ENCODE measurements around the gene DSCAML1. TPM values are rescaled to one million over a fixed set of nuclear protein-coding genes. Genes with fewer than 3 reads are reported as not detected.

The DSCAML1 gene
- total RNA-seq, 1 experiment from 2014 or later, result not detected

DNA sequence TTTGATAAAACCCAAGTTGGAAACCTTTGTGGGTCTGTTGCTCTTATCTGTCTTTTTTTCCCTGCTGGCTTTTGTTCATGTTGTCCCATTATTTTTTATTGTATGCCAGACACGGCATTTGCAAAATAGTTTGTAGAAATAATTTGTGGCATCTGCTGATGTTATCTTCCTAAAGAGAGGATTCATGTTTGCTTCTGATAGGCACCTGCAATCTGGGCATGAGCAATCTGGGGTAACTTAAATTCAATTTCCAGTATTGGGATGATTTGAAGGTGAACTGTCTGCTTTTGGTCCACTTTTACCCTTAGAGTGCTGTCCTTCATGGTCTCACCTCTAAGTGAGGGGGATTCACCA is 342.5 kb downstream of the DSCAML1 start:
- H3K4me1 ChIP-seq (ENCODE audit: control insufficient read depth in 1 of 2, insufficient read depth in 2 of 2, low read length in 2 of 2), result no peaks in the 10 kb centered on the region
- DNase-seq (ENCODE audit: low read depth, low spot score), result no peak
- POLR2A ChIA-PET, result no interaction called here
- intact Hi-C loops (cut with micrococcal nuclease), result no loop called here
- no peaks in the 10 kb centered on the region for H3K79me2 ChIP-seq (ENCODE audit: insufficient read depth, low read length)
- CTCF ChIA-PET, result no interaction called here
- H3K27ac ChIP-seq (ENCODE audit: low read depth, low read length), result no peak overlapping the region
- no peaks in the 10 kb centered on the region for H3K27me3 ChIP-seq (ENCODE audit: insufficient read depth, low read length)
- H3K4me3 ChIP-seq (replicated peaks in 1 of 2; ENCODE audit: low read depth in 1 of 2, low read length in 2 of 2), result no peak overlapping the region
- ATAC-seq, result no peak
- TF ChIP-seq, protein P1, sequence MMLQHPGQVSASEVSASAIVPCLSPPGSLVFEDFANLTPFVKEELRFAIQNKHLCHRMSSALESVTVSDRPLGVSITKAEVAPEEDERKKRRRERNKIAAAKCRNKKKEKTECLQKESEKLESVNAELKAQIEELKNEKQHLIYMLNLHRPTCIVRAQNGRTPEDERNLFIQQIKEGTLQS (IDR thresholded peaks at IDR 0.05), result no peak
- TF ChIP-seq ELF1 (IDR thresholded peaks at IDR 0.05; ENCODE audit: borderline replicate concordance, low read depth) (no peak), CBX3 (IDR thresholded peaks at IDR 0.05; ENCODE audit: low read depth) (no peak), EZH2 (IDR thresholded peaks at IDR 0.05) (no peak), POLR2A (IDR thresholded peaks at IDR 0.05; ENCODE audit: borderline replicate concordance, extremely low read depth, insufficient read depth, insufficient read length) (no peak), SRF (IDR thresholded peaks at IDR 0.05; ENCODE audit: low read depth) (no peak), MAX (IDR thresholded peaks at IDR 0.05) (no peak), EZH2phosphoT487 (IDR thresholded peaks at IDR 0.05; ENCODE audit: borderline replicate concordance) (no peak), POLR2AphosphoS5 (IDR thresholded peaks at IDR 0.05; ENCODE audit: low read depth, low read length) (no peak)
- H3K36me3 ChIP-seq (ENCODE audit: control insufficient read depth in 1 of 2, insufficient read depth in 2 of 2, low read length in 2 of 2), result no peaks in the 10 kb centered on the region
- RAD21 ChIA-PET (ENCODE audit: low non-redundant PET in 1 of 2, low total read pairs in 2 of 2, uncharacterized antibody in 2 of 2, unreplicated experiment in 2 of 2), result no interaction called here
- no peak overlapping the region for H3K9ac ChIP-seq (ENCODE audit: low read length)
- H3K4me2 ChIP-seq (ENCODE audit: low read length), result no peak overlapping the region
- no TSS peak for BruUV-seq (replicated peaks)
- no peaks in the 10 kb centered on the region for H3K9me2 ChIP-seq (ENCODE audit: insufficient read depth)
- H2AFZ ChIP-seq (ENCODE audit: low read depth, low read length, poor library complexity, severe bottlenecking), result no peak overlapping the region
- no peaks in the 10 kb centered on the region for H4K20me1 ChIP-seq (ENCODE audit: insufficient read depth)
- no peaks in the 10 kb centered on the region for H3K9me3 ChIP-seq (ENCODE audit: control insufficient read depth in 1 of 2, insufficient read depth in 1 of 2, low read depth in 1 of 2, low read length in 2 of 2)

DNA sequence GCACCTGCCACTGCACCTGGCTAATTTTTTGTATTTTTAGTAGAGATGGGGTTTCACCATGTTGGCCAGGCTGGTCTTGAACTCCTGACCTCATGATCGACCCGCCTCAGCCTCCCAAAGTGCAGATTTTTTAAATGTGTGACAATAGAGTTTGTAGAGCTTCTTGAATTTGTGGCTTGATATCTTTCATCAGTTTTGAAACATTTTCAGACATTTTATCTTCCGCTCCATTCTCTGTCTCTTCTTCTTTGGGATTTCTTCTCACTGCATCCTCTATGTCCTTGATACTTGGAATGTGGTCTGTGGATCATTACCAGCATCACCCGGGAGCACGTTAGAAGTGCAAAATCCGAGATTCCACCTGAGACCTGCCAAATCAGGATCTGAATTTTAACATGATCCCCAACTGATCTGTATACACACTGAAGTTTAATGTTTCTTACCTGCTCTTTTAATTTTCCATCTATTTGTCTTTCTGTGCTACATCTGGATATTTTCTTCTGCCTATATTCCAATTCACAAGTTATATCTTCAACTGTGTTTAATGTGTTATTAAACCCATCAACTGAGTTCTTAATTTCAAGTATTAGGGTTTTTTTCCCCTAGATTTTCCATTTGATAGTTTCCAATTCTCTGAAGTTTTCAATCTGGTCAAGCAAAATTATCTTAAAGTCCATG is 343.0 kb downstream of the DSCAML1 start:
- ChIA-PET POLR2A (no interaction called here), RAD21 (ENCODE audit: low non-redundant PET in 1 of 2, low total read pairs in 2 of 2, uncharacterized antibody in 2 of 2, unreplicated experiment in 2 of 2) (no interaction called here), CTCF (no interaction called here)
- Histone ChIP-seq H3K36me3 (ENCODE audit: control insufficient read depth in 1 of 2, insufficient read depth in 2 of 2, low read length in 2 of 2) (no peaks in the 10 kb centered on the region), H3K27me3 (ENCODE audit: insufficient read depth, low read length) (no peaks in the 10 kb centered on the region), H3K4me3 (replicated peaks in 1 of 2; ENCODE audit: low read depth in 1 of 2, low read length in 2 of 2) (no peak overlapping the region), H3K4me2 (ENCODE audit: low read length) (no peak overlapping the region), H3K27ac (ENCODE audit: low read depth, low read length) (no peak overlapping the region), H3K79me2 (ENCODE audit: insufficient read depth, low read length) (no peaks in the 10 kb centered on the region), H3K9ac (ENCODE audit: low read length) (no peak overlapping the region), H3K4me1 (ENCODE audit: control insufficient read depth in 1 of 2, insufficient read depth in 2 of 2, low read length in 2 of 2) (no peaks in the 10 kb centered on the region), H4K20me1 (ENCODE audit: insufficient read depth) (no peaks in the 10 kb centered on the region), H3K9me3 (ENCODE audit: control insufficient read depth in 1 of 2, insufficient read depth in 1 of 2, low read depth in 1 of 2, low read length in 2 of 2) (no peaks in the 10 kb centered on the region), H3K9me2 (ENCODE audit: insufficient read depth) (no peaks in the 10 kb centered on the region), H2AFZ (ENCODE audit: low read depth, low read length, poor library complexity, severe bottlenecking) (no peak overlapping the region)
- no peak for DNase-seq (ENCODE audit: low read depth, low spot score)
- ATAC-seq, result no peak
- intact Hi-C loops (cut with micrococcal nuclease), result no loop called here
- BruUV-seq (replicated peaks), result no TSS peak
- TF ChIP-seq TCF7L2 (IDR thresholded peaks at IDR 0.05; ENCODE audit: borderline replicate concordance, extremely low read depth, insufficient read depth, insufficient read length), result no peak
- no peak for TF ChIP-seq EGR1 (IDR thresholded peaks at IDR 0.05; ENCODE audit: low read depth)
- no peak for TF ChIP-seq JUND (IDR thresholded peaks at IDR 0.05)
- no peak for TF ChIP-seq SRF (IDR thresholded peaks at IDR 0.05; ENCODE audit: low read depth)
- TF ChIP-seq ZNF274 (IDR thresholded peaks at IDR 0.05; ENCODE audit: low read depth, low read length), result no peak
- TF ChIP-seq YY1 (IDR thresholded peaks at IDR 0.05; ENCODE audit: extremely low read depth, insufficient replicate concordance, low read depth, low read length), result no peak
- TF ChIP-seq ZBTB33 (IDR thresholded peaks at IDR 0.05; ENCODE audit: extremely low read depth, insufficient replicate concordance, low read length), result no peak
- no peak for TF ChIP-seq EZH2 (IDR thresholded peaks at IDR 0.05)

Measured in HCT116 (cell line).